HUES6 (cell line): ENCODE measurements around the gene CADM1.

Experiments
- H3K27ac ChIP-seq: 2 replicates; pipeline ENCODE4 v1.7.0; 2013; ENCODE audit warnings: low read depth, mild to moderate bottlenecking, low read length, inconsistent platforms
- H3K27me3 ChIP-seq: 2 replicates; pipeline ENCODE4 v1.6.1; 2013; ENCODE audit warnings: low read length; ENCODE audit not compliant: control insufficient read depth, insufficient read depth
- H3K36me3 ChIP-seq: 2 replicates; pipeline ENCODE4 v1.6.1; 2013; ENCODE audit warnings: low read length; ENCODE audit not compliant: control insufficient read depth, insufficient read depth
- H3K4me1 ChIP-seq: 2 replicates; pipeline ENCODE4 v1.6.1; 2013; ENCODE audit warnings: low read length; ENCODE audit not compliant: control insufficient read depth, insufficient read depth
- H3K4me3 ChIP-seq: 2 replicates; pipeline ENCODE4 v1.5.1; 2013; ENCODE audit warnings: low read depth, low read length
- H3K9ac ChIP-seq: one replicate; pipeline ENCODE4 v1.6.1; 2013; ENCODE audit warnings: mild to moderate bottlenecking, low read length
- H3K9me3 ChIP-seq: 2 replicates; pipeline ENCODE4 v1.6.1; 2013; ENCODE audit warnings: low read depth, low read length; ENCODE audit not compliant: control insufficient read depth, insufficient read depth

CADM1 gene

GRCh38 chr11:115182282-115182955 is 321.8 kb downstream of the CADM1 start:
- Histone ChIP-seq H3K4me1 (peaks cover 11% of the 10 kb centered on the region), H3K9me3 (no peaks in the 10 kb centered on the region), H3K27me3 (no peaks in the 10 kb centered on the region), H3K36me3 (no peaks in the 10 kb centered on the region), H3K9ac (no peak overlapping the region), H3K4me3 (no peak overlapping the region), H3K27ac (no peak overlapping the region)

GRCh38 chr11:115181538-115181937 is 322.7 kb downstream of the CADM1 start:
- Histone ChIP-seq H3K36me3 (no peaks in the 10 kb centered on the region), H3K27me3 (no peaks in the 10 kb centered on the region), H3K9ac (no peak overlapping the region), H3K27ac (no peak overlapping the region), H3K4me3 (no peak overlapping the region), H3K4me1 (peaks cover 15% of the 10 kb centered on the region), H3K9me3 (no peaks in the 10 kb centered on the region)

GRCh38 chr11:115180272-115180671 is 323.9 kb downstream of the CADM1 start:
- H3K36me3 ChIP-seq = no peaks in the 10 kb centered on the region
- H3K27me3 ChIP-seq = no peaks in the 10 kb centered on the region
- no peak overlapping the region for H3K9ac ChIP-seq
- H3K4me3 ChIP-seq = no peak overlapping the region
- peaks cover 15% of the 10 kb centered on the region for H3K4me1 ChIP-seq
- H3K27ac ChIP-seq = no peak overlapping the region
- H3K9me3 ChIP-seq = no peaks in the 10 kb centered on the region

DNA sequence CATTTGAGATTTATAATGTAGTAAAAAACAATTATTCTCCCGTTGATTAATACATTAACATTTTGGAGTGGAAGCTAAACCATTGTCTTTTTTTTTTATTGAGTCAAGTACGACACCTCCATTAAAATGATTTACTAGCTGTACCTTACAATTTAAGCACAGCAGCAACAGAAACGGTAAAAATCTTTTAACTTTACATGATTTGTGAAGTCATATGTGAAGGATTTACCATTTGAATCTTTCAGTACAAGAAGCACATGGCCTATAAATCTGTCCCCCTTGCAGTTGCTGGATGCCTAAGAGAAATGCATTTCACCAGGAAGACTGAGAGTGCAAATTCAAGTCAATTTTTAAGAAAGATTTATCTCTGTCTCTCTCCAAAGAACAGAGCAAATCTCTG is 324.6 kb downstream of the CADM1 start:
- peaks cover 18% of the 10 kb centered on the region for H3K4me1 ChIP-seq
- H3K9me3 ChIP-seq = no peaks in the 10 kb centered on the region
- no peak overlapping the region for H3K9ac ChIP-seq
- no peaks in the 10 kb centered on the region for H3K27me3 ChIP-seq
- H3K27ac ChIP-seq = no peak overlapping the region
- H3K36me3 ChIP-seq = no peaks in the 10 kb centered on the region
- H3K4me3 ChIP-seq = no peak overlapping the region

DNA sequence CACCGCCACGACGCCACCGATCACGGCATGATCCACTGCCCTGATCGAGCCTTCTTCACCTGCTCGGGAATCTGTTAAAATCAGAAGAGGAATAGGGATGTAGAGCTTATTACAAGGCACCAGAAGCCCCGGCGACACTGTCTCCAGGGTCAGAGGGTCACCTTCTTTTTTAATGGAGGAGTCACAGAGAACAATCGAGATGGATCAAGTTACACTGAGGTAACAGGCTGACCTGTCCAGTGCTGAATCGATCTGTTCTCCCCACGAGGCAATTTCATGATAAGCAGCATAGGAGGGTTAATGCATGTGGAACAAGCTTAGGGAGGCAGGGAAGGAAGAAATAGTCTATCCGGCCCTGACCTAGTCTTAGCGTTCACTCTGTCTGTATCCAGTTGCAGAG is 325.5 kb downstream of the CADM1 start:
- H3K27me3 ChIP-seq = no peaks in the 10 kb centered on the region
- no peak overlapping the region for H3K27ac ChIP-seq
- H3K9me3 ChIP-seq = no peaks in the 10 kb centered on the region
- peaks cover 18% of the 10 kb centered on the region for H3K4me1 ChIP-seq
- no peak overlapping the region for H3K4me3 ChIP-seq
- H3K9ac ChIP-seq = no peak overlapping the region
- H3K36me3 ChIP-seq = no peaks in the 10 kb centered on the region

GRCh38 chr11:115173136-115173535 is 331.1 kb downstream of the CADM1 start:
- Histone ChIP-seq H3K36me3 (no peaks in the 10 kb centered on the region), H3K4me1 (peaks cover 18% of the 10 kb centered on the region), H3K4me3 (no peak overlapping the region), H3K27me3 (no peaks in the 10 kb centered on the region), H3K27ac (no peak overlapping the region), H3K9ac (no peak overlapping the region), H3K9me3 (no peaks in the 10 kb centered on the region)

DNA sequence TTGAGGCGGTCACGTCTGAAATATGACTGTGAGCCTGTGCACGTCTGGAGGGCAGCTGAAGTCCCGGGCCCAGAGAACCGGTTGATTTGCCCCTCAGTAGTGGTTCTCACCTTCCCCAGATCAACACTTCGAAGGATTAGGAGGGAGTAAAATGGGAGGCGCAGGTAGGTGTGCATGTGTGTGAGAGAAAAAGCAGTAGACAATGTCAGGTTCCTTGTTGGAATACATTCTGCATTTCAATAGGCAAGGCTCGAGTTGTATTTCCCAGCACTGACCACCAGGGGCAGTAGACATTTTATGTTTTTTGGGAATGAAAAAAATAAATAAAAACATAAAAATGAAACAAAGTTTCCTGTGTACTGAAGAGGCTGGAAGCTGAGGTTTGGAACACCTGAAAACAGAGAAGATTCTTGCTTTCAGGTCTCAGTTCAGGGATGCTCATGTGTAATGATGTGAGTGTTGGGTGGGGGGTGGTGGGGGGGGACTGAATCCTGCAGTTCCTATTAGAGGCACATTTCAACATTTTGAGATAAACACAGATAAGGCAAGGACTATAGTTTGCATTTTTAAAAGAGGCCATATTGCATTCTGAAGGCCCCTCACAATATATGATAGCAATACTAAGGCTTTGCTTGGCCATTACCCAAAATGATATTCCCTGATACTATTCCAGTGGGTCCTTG is 333.9 kb downstream of the CADM1 start:
- Histone ChIP-seq H3K4me1 (peaks cover 28% of the 10 kb centered on the region), H3K9ac (no peak overlapping the region), H3K27me3 (no peaks in the 10 kb centered on the region), H3K4me3 (no peak overlapping the region), H3K9me3 (no peaks in the 10 kb centered on the region), H3K36me3 (no peaks in the 10 kb centered on the region), H3K27ac (no peak overlapping the region)

DNA sequence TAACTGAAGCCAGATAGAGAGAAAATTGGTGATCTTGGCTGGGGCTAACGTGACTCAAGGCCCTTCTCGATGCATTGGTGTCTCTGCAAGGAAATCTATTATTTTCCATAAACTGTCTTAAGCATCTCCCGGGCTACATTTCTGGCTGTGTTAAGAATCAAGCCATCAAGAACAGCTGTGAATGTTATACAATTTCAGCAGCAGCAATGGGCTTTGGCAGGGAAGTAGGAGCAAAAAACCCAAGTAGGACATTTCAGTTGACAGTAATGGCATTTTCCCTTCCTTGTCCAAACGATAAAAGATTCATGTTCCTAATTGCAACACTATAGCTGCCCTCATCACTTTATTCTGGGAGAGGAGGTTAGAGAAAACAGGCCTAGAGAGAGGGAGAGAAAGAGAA is 335.0 kb downstream of the CADM1 start:
- Histone ChIP-seq H3K27me3 (no peaks in the 10 kb centered on the region), H3K4me3 (no peak overlapping the region), H3K4me1 (peaks cover 35% of the 10 kb centered on the region), H3K9me3 (no peaks in the 10 kb centered on the region), H3K36me3 (no peaks in the 10 kb centered on the region), H3K9ac (no peak overlapping the region), H3K27ac (no peak overlapping the region)

GRCh38 chr11:115168686-115169085 is 335.5 kb downstream of the CADM1 start:
- no peak overlapping the region for H3K9ac ChIP-seq
- H3K9me3 ChIP-seq = no peaks in the 10 kb centered on the region
- H3K36me3 ChIP-seq = no peaks in the 10 kb centered on the region
- no peak overlapping the region for H3K27ac ChIP-seq
- H3K27me3 ChIP-seq = no peaks in the 10 kb centered on the region
- peaks cover 40% of the 10 kb centered on the region for H3K4me1 ChIP-seq
- no peak overlapping the region for H3K4me3 ChIP-seq

GRCh38 chr11:115168229-115168671 is 336.0 kb downstream of the CADM1 start:
- Histone ChIP-seq H3K27ac (no peak overlapping the region), H3K27me3 (no peaks in the 10 kb centered on the region), H3K36me3 (no peaks in the 10 kb centered on the region), H3K9me3 (no peaks in the 10 kb centered on the region), H3K9ac (no peak overlapping the region), H3K4me1 (peaks cover 45% of the 10 kb centered on the region), H3K4me3 (no peak overlapping the region)

DNA sequence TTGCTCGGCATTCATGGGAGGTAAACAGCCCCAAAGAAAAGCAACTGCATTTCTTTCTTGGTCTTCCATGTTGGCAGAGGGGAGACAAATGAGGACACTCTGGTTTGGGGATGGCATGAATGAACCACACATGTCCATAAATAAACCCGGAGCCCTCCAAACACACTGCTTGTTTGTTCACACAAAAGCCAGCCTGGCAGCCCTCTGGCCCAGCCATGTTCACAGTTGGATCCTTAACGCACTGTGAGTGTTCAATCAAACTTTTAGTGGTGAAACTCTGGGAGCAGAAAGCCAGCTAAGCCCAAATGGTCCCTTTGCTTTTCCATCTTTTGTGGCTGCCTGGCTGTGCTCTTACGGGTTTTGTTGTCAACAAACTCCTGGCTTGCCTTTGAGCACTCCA is 336.8 kb downstream of the CADM1 start:
- H3K9ac ChIP-seq = no peak overlapping the region
- no peak overlapping the region for H3K4me3 ChIP-seq
- H3K4me1 ChIP-seq = peaks cover 49% of the 10 kb centered on the region
- no peaks in the 10 kb centered on the region for H3K36me3 ChIP-seq
- H3K27me3 ChIP-seq = no peaks in the 10 kb centered on the region
- no peaks in the 10 kb centered on the region for H3K9me3 ChIP-seq
- no peak overlapping the region for H3K27ac ChIP-seq
